Large intestine (tissue), 3 donors: ENCODE data around the gene GALK1. TPM values are rescaled to one million over a fixed set of nuclear protein-coding genes. Genes with fewer than 3 reads are reported as not detected.
"Not testable (repeated sequence)": the region's sequence is repeated elsewhere in the genome, so short reads cannot be mapped to it uniquely, and the experiment has no call there.

Experiments
- DNase-seq, 2 donors: peaks; one replicate each; pipeline versions ENCODE4 v3.0.0 to v3.0.0-alpha.2; 2013
- H3K27ac ChIP-seq: one replicate; pipeline ENCODE4 v1.5.1; 2013; ENCODE audit warnings: low read length
- H3K27me3 ChIP-seq: 2 replicates; pipeline ENCODE4 v1.6.1; 2013; ENCODE audit warnings: low read length; ENCODE audit not compliant: control insufficient read depth, insufficient read depth
- H3K36me3 ChIP-seq: 2 replicates; pipeline ENCODE4 v1.6.1; 2013; ENCODE audit warnings: low read length; ENCODE audit not compliant: control insufficient read depth, insufficient read depth
- H3K4me1 ChIP-seq: one replicate; pipeline ENCODE4 v1.6.1; 2013; ENCODE audit warnings: low read length; ENCODE audit not compliant: control insufficient read depth, insufficient read depth
- H3K4me3 ChIP-seq: one replicate; pipeline ENCODE4 v1.5.1; 2013; ENCODE audit warnings: low read length
- H3K9me3 ChIP-seq: one replicate; pipeline ENCODE4 v1.6.1; 2013; ENCODE audit warnings: mild to moderate bottlenecking, low read depth, low read length, moderate library complexity; ENCODE audit not compliant: control insufficient read depth
- WGBS: methylation state at CpG from one replicate; pipeline ENCODE4 v1.1.5; 2013; ENCODE audit warnings: low lambda C conversion rate; ENCODE audit not compliant: insufficient coverage; 5-methylcytosine and 5-hydroxymethylcytosine counted together
- polyA plus RNA-seq: library from polyadenylated mRNA; unstranded; fragments of 120-200 nt; gene quantifications from one replicate; pipeline ENCODE4 v1.2.1, GENCODE V29; 2013

GALK1 gene
- polyA plus RNA-seq, 1 donor: 61.0 TPM

- H3K27ac ChIP-seq: peak overlapping the region; percentile 77
- H3K36me3 ChIP-seq: peaks cover 9% of the 10 kb centered on the region
- DNase-seq: no peak
- no peaks in the 10 kb centered on the region for H3K9me3 ChIP-seq
- no CpG with 5 or more reads among the region's 14 CpGs for WGBS
- peak overlapping the region; percentile 71 for H3K4me3 ChIP-seq
- H3K27me3 ChIP-seq: no peaks in the 10 kb centered on the region
- H3K4me1 ChIP-seq: peaks cover 17% of the 10 kb centered on the region
Observed at GRCh38 chr17:75764417-75764710, 628 bp downstream of the GALK1 start.

GRCh38 chr17:75763613-75764416, 1.2 kb downstream of the GALK1 start:
- peak overlapping the region; percentile 71 for H3K4me3 ChIP-seq
- H3K9me3 ChIP-seq: no peaks in the 10 kb centered on the region
- DNase-seq: peak in 1 of 2 donors; percentile 67
- peak overlapping the region; percentile 77 for H3K27ac ChIP-seq
- no peaks in the 10 kb centered on the region for H3K27me3 ChIP-seq
- WGBS: no CpG with 5 or more reads among the region's 16 CpGs
- H3K4me1 ChIP-seq: peaks cover 17% of the 10 kb centered on the region
- H3K36me3 ChIP-seq: peaks cover 11% of the 10 kb centered on the region

- Histone ChIP-seq H3K9me3 (no peaks in the 10 kb centered on the region), H3K27me3 (no peaks in the 10 kb centered on the region), H3K4me3 (no peak overlapping the region), H3K27ac (no peak overlapping the region), H3K4me1 (peaks cover 17% of the 10 kb centered on the region), H3K36me3 (peaks cover 16% of the 10 kb centered on the region)
- no CpG with 5 or more reads among the region's 3 CpGs for WGBS
- no peak for DNase-seq
Observed at GRCh38 chr17:75763269-75763607, 1.8 kb downstream of the GALK1 start.

GRCh38 chr17:75762513-75763268, 2.3 kb downstream of the GALK1 start:
- 80% methylated on average over 1 of the region's 27 CpGs for WGBS
- H3K9me3 ChIP-seq: no peaks in the 10 kb centered on the region
- no peak overlapping the region for H3K27ac ChIP-seq
- H3K27me3 ChIP-seq: no peaks in the 10 kb centered on the region
- H3K4me1 ChIP-seq: peaks cover 17% of the 10 kb centered on the region
- peaks cover 22% of the 10 kb centered on the region for H3K36me3 ChIP-seq
- H3K4me3 ChIP-seq: no peak overlapping the region
- no peak for DNase-seq

- not testable (repeated sequence) for H3K27ac ChIP-seq
- WGBS: 100% methylated on average over 1 of the region's 6 CpGs
Observed at GRCh38 chr17:75759978-75760640, 4.9 kb downstream of the GALK1 start.

GRCh38 chr17:75759457-75759856, 5.5 kb downstream of the GALK1 start:
- Histone ChIP-seq H3K36me3 (peaks cover 36% of the 10 kb centered on the region), H3K9me3 (no peaks in the 10 kb centered on the region), H3K27ac (no peak overlapping the region), H3K4me3 (no peak overlapping the region), H3K27me3 (no peaks in the 10 kb centered on the region), H3K4me1 (peaks cover 29% of the 10 kb centered on the region)
- no CpG with 5 or more reads among the region's 3 CpGs for WGBS
- no peak for DNase-seq

More at GRCh38 chr17:75759978-75760640, 4.9 kb downstream of the GALK1 start:
- H3K9me3 ChIP-seq, DNase-seq, H3K27me3 ChIP-seq, H3K4me3 ChIP-seq: not testable (repeated sequence)
- Histone ChIP-seq H3K4me1 (peaks cover 24% of the 10 kb centered on the region), H3K36me3 (peaks cover 36% of the 10 kb centered on the region)

GRCh38 chr17:75758131-75758905, 6.7 kb downstream of the GALK1 start:
- Histone ChIP-seq H3K9me3 (no peaks in the 10 kb centered on the region), H3K27me3 (no peaks in the 10 kb centered on the region), H3K4me3 (no peak overlapping the region), H3K36me3 (peaks cover 36% of the 10 kb centered on the region), H3K27ac (no peak overlapping the region), H3K4me1 (peaks cover 24% of the 10 kb centered on the region)
- no peak for DNase-seq
- WGBS: no CpG with 5 or more reads among the region's 41 CpGs

GRCh38 chr17:75757086-75757681, 7.8 kb downstream of the GALK1 start:
- Histone ChIP-seq H3K27ac (no peak overlapping the region), H3K4me1 (peaks cover 24% of the 10 kb centered on the region), H3K4me3 (no peak overlapping the region), H3K27me3 (no peaks in the 10 kb centered on the region), H3K9me3 (no peaks in the 10 kb centered on the region), H3K36me3 (peaks cover 39% of the 10 kb centered on the region)
- DNase-seq: no peak
- no CpG with 5 or more reads among the region's 21 CpGs for WGBS

GRCh38 chr17:75756451-75757085, 8.4 kb downstream of the GALK1 start:
- peaks cover 40% of the 10 kb centered on the region for H3K36me3 ChIP-seq
- H3K9me3 ChIP-seq: no peaks in the 10 kb centered on the region
- no CpG with 5 or more reads among the region's 29 CpGs for WGBS
- H3K27ac ChIP-seq: no peak overlapping the region
- H3K27me3 ChIP-seq: no peaks in the 10 kb centered on the region
- DNase-seq: no peak
- H3K4me1 ChIP-seq: peaks cover 24% of the 10 kb centered on the region
- no peak overlapping the region for H3K4me3 ChIP-seq
